Muscle of leg (tissue), 11 donors: Measurements from ENCODE around the gene CTBP1. TPM values are rescaled to one million over a fixed set of nuclear protein-coding genes. Genes with fewer than 3 reads are reported as not detected.

Source experiments
- DNase-seq: peaks from one replicate; pipeline ENCODE4 v3.0.0; 2013
- H3K27ac ChIP-seq: one replicate; pipeline ENCODE4 v1.5.1; 2013; ENCODE audit warnings: mild to moderate bottlenecking, low read length, control low read depth
- H3K27me3 ChIP-seq: one replicate; pipeline ENCODE4 v1.6.1; 2013; ENCODE audit warnings: low read length; ENCODE audit not compliant: control insufficient read depth, insufficient read depth
- H3K36me3 ChIP-seq: one replicate; pipeline ENCODE4 v1.6.1; 2013; ENCODE audit warnings: low read length; ENCODE audit not compliant: control insufficient read depth, insufficient read depth
- H3K4me1 ChIP-seq: one replicate; pipeline ENCODE4 v1.6.1; 2013; ENCODE audit warnings: low read length; ENCODE audit not compliant: control insufficient read depth, insufficient read depth
- H3K4me3 ChIP-seq: one replicate; pipeline ENCODE4 v1.5.1; 2013; ENCODE audit warnings: low read length, control low read depth
- H3K9me3 ChIP-seq: replicated peaks from 2 replicates; pipeline ENCODE4 v1.6.1; 2013; ENCODE audit warnings: low read depth, low read length; ENCODE audit not compliant: control insufficient read depth
- WGBS: methylation state at CpG from one replicate; pipeline ENCODE4 v1.1.5; 2013; ENCODE audit warnings: missing lambda C conversion rate; ENCODE audit not compliant: insufficient coverage; 5-methylcytosine and 5-hydroxymethylcytosine counted together
- polyA plus RNA-seq, 8 donors: library from polyadenylated mRNA; unstranded; fragments of 120-200 nt; gene quantifications; one replicate each; pipeline versions ENCODE4 v1.2.1 to v1.2.3, GENCODE V29; 2013; ENCODE audit warnings: inconsistent platforms in 1 of 8, low replicate concordance in 1 of 8; ENCODE audit not compliant: insufficient read length in 8 of 8, insufficient read depth in 1 of 8
- total RNA-seq: library from RNA; stranded (reverse); fragments of 120-200 nt; gene quantifications from one replicate; pipeline ENCODE4 v1.2.4, GENCODE V29; 2013

CTBP1 gene
- total and polyA plus RNA-seq, 9 donors, result 81.9 to 146 (median 118) TPM

- Histone ChIP-seq H3K27me3 (no peaks in the 10 kb centered on the region), H3K9me3 (no peaks in the 10 kb centered on the region), H3K4me1 (peaks cover 40% of the 10 kb centered on the region), H3K4me3 (no peak overlapping the region), H3K27ac (peak overlapping the region; percentile 73), H3K36me3 (peaks cover 81% of the 10 kb centered on the region)
- 29% methylated on average over 27 of the region's 29 CpGs for WGBS
- peak; percentile 80 for DNase-seq
Observed at GRCh38 chr4:1233641-1234308, 15.2 kb downstream of the CTBP1 start.

- Histone ChIP-seq H3K27ac (peak overlapping the region; percentile 73), H3K9me3 (no peaks in the 10 kb centered on the region), H3K27me3 (no peaks in the 10 kb centered on the region), H3K4me3 (no peak overlapping the region), H3K36me3 (peaks cover 81% of the 10 kb centered on the region), H3K4me1 (peaks cover 40% of the 10 kb centered on the region)
- 53% methylated on average over 26 of the region's 32 CpGs for WGBS
- DNase-seq, result peak; percentile 89
Observed at GRCh38 chr4:1232661-1233621, 16.0 kb downstream of the CTBP1 start.

DNA sequence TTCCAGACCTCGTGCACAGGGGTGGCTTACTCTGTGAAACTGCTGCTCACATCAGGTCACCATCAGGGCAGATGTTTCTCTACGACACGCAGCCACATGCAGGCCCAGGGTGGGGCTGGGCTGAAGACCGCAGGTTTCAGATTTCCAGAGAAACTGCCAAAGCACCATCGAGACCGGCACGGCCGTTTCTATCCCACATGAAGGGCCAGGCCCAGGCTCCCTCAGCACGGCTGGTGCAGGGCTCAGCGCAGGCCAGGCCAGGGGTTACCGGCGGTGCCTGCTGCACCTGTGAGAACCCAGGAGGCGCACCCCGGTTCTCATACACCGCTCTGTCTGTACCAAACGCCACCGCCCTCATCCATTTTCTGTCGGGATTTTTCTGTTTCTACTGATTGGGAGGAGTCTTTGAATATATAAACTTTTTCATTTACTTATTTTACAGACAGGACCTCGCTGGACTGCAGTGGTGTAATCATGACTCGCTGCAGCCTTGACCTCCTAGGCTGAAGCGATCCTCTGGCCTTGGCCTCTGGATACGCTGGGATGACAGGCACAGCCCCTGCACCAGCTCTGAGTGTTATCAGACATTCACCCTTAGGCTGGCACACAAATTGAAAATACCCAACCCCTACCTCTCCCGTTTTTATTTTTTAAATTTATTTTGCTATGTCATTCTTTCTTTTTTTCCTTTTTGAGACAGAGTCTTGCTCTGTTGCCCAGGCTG lies 17.1 kb downstream of the CTBP1 start:
- no peak overlapping the region for H3K27ac ChIP-seq
- H3K4me1 ChIP-seq, result peaks cover 40% of the 10 kb centered on the region
- no peaks in the 10 kb centered on the region for H3K9me3 ChIP-seq
- H3K4me3 ChIP-seq, result no peak overlapping the region
- peaks cover 82% of the 10 kb centered on the region for H3K36me3 ChIP-seq
- no peaks in the 10 kb centered on the region for H3K27me3 ChIP-seq
- WGBS, result 42% methylated on average over 14 of the region's 23 CpGs
- peak; percentile 62 for DNase-seq

DNA sequence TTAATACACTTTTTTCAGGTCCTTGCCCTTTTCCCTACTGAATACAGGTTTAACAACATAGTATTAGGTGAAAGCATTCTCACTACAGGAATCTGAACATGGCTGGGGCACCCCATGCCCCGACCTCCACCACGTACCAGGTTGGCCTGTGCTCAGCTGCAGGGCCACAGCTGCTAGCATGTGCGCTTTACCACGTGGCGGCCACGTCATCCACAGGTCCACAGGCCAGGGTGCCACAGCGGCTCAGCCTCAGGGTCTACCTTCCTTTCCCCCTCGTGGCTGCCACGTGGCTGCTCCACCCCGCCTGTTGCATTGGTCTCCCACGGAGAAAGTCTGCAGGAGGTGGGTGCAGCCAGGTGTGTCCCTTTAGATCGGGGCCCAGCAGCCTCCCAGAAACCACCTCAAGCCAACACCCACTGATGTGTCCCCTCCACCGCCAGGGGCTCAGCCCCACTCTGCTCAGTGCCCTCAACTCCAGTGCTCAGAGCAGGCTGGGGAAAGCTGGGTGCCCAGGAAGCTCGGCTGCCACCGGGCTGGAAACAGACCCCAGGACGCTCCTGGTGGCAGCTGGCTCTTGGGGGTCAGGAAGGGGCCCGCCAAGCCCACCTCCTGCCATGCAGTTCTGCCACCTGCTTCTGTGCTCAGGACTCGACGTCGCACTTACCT lies 17.8 kb downstream of the CTBP1 start:
- Histone ChIP-seq H3K9me3 (no peaks in the 10 kb centered on the region), H3K4me1 (peaks cover 40% of the 10 kb centered on the region), H3K27ac (no peak overlapping the region), H3K27me3 (no peaks in the 10 kb centered on the region), H3K36me3 (peaks cover 85% of the 10 kb centered on the region), H3K4me3 (no peak overlapping the region)
- DNase-seq, result no peak
- 88% methylated on average over 20 of the region's 20 CpGs for WGBS

DNA sequence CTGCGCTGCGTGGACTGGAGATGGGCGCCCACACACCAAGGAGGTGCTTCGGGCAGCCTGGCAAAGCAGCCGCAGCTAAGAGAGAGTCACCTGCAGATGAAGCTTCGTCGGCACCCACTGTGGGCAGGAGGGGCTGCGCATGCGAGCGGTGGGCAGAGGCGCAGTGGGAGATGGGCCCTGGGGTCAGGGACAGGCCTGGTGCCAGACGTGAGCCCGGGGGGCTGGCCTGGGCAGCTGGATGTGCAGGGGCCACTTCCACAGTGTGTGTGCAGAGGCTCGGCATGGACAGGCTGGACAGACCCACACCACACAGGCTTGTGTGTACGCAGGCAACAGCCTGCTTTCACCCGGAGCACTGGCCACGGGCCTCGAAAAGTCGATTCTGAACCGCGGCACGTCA lies 18.6 kb downstream of the CTBP1 start:
- no peak for DNase-seq
- H3K36me3 ChIP-seq, result peaks cover 82% of the 10 kb centered on the region
- no peak overlapping the region for H3K4me3 ChIP-seq
- WGBS, result 95% methylated on average over 22 of the region's 22 CpGs
- no peak overlapping the region for H3K27ac ChIP-seq
- no peaks in the 10 kb centered on the region for H3K27me3 ChIP-seq
- H3K9me3 ChIP-seq, result no peaks in the 10 kb centered on the region
- H3K4me1 ChIP-seq, result peaks cover 38% of the 10 kb centered on the region

GRCh38 chr4:1229117-1229849 lies 19.6 kb downstream of the CTBP1 start:
- H3K36me3 ChIP-seq, result peaks cover 83% of the 10 kb centered on the region
- H3K4me1 ChIP-seq, result peaks cover 28% of the 10 kb centered on the region
- WGBS, result 90% methylated on average over 22 of the region's 27 CpGs

DNA sequence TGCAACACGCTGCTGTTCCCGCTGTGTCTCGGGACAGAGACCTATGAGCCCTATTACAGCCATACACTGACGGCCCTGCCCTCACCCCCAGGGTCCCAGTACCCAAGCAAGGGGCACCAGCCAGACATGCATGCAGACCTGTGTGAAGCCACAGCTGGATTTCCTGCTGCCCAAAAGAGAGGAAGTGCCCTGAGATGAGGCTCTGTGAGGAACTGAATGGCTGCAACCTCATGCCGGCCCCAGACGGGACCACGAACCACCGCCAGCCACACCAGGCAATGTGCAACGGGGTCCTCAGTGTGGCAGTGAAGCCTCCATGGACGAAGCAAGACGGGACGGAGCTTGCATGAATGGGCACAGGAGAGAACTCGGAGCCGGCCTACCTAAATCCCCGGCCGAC lies 21.1 kb downstream of the CTBP1 start:
- Histone ChIP-seq H3K27me3 (no peaks in the 10 kb centered on the region), H3K4me1 (peaks cover 13% of the 10 kb centered on the region), H3K27ac (no peak overlapping the region), H3K4me3 (no peak overlapping the region), H3K36me3 (peaks cover 88% of the 10 kb centered on the region), H3K9me3 (no peaks in the 10 kb centered on the region)
- DNase-seq, result no peak
- WGBS, result 81% methylated on average over 12 of the region's 16 CpGs

More at GRCh38 chr4:1229117-1229849, 19.6 kb downstream of the CTBP1 start:
- no peak for DNase-seq
- Histone ChIP-seq H3K27me3 (no peaks in the 10 kb centered on the region), H3K27ac (no peak overlapping the region), H3K9me3 (no peaks in the 10 kb centered on the region), H3K4me3 (no peak overlapping the region)

- H3K27ac ChIP-seq, result no peak overlapping the region
- 86% methylated on average over 13 of the region's 16 CpGs for WGBS
Observed at GRCh38 chr4:1226598-1226997, 22.3 kb downstream of the CTBP1 start.

DNA sequence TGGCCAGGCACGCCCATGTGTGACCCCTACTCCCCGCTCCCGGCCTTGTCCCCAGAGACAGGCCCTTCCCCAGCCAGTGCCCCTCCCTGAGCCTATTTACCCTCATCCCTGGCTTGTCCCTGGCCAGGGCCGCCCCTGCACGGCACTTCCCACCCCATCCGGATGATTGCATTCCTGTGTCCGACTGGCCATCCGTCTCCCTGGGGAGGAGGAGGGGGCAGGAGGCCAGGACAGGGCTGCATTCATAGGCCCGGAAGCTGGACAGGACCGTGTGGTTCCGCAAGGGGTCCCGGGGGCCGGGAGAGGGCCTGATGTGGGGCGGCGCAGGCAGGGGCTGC lies 22.8 kb downstream of the CTBP1 start:
- no peak overlapping the region for H3K4me3 ChIP-seq
- H3K27ac ChIP-seq, result no peak overlapping the region
- no peaks in the 10 kb centered on the region for H3K4me1 ChIP-seq
- no peak for DNase-seq
- no peaks in the 10 kb centered on the region for H3K9me3 ChIP-seq
- 54% methylated on average over 12 of the region's 15 CpGs for WGBS
- H3K36me3 ChIP-seq, result peaks cover 95% of the 10 kb centered on the region
- no peaks in the 10 kb centered on the region for H3K27me3 ChIP-seq

More at GRCh38 chr4:1226598-1226997, 22.3 kb downstream of the CTBP1 start:
- Histone ChIP-seq H3K4me3 (no peak overlapping the region), H3K4me1 (peaks cover 4% of the 10 kb centered on the region), H3K36me3 (peaks cover 95% of the 10 kb centered on the region), H3K9me3 (no peaks in the 10 kb centered on the region), H3K27me3 (no peaks in the 10 kb centered on the region)
- no peak for DNase-seq
